HL-60 (cell line): ENCODE results near the gene GPR141.

Experiments used
- CTCF ChIP-seq: IDR thresholded peaks from one replicate; pipeline ENCODE4 v1.5.1; 2011; ENCODE audit warnings: low read length, control low read depth, inconsistent platforms; ENCODE audit not compliant: insufficient read depth
- POLR2AphosphoS5 ChIP-seq: IDR thresholded peaks from 2 replicates; pipeline ENCODE4 v1.6.1; 2012; ENCODE audit warnings: low read depth

GRCh38 chr7:37690206-37690605 is 6.6 kb downstream of the GPR141 start:
- TF ChIP-seq CTCF (no peak), POLR2AphosphoS5 (0 out of 2 replicates have a peak, but pooled peaks have one; percentile 39)
